Measurements from ENCODE around the gene NKAIN2.

Gene NKAIN2

DNA sequence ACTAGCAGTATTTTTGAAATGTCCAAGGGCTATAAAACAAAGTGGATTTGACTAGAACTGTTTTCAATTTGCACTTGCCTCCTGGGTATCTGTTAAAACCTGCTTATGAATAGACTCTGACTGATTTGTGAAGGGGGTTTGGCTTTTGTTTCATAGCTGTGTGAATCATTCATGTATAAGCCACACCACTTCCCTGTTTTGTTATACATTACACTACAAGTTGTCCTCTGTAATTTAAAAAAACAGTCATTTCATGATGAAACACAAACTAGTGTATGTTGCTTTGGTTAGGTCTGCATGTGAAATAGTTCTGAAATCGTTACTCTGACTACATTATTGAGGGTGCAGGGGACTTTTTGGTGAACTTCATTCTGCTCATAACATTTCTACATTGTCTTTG lies 121.7 kb downstream of the NKAIN2 start:
- DNase-seq = no peak
- no peaks in the 10 kb centered on the region for H3K9me3 Mint-ChIP-seq
- H3K27me3 Mint-ChIP-seq (ENCODE audit: low read depth, poor library complexity) = no peaks in the 10 kb centered on the region
- H3K4me3 Mint-ChIP-seq = no peak overlapping the region
- H3K36me3 Mint-ChIP-seq (ENCODE audit: low read depth) = no peaks in the 10 kb centered on the region
- H3K27ac Mint-ChIP-seq = no peak overlapping the region
- H3K4me1 Mint-ChIP-seq = no peaks in the 10 kb centered on the region
- TF ChIP-seq, protein P1, sequence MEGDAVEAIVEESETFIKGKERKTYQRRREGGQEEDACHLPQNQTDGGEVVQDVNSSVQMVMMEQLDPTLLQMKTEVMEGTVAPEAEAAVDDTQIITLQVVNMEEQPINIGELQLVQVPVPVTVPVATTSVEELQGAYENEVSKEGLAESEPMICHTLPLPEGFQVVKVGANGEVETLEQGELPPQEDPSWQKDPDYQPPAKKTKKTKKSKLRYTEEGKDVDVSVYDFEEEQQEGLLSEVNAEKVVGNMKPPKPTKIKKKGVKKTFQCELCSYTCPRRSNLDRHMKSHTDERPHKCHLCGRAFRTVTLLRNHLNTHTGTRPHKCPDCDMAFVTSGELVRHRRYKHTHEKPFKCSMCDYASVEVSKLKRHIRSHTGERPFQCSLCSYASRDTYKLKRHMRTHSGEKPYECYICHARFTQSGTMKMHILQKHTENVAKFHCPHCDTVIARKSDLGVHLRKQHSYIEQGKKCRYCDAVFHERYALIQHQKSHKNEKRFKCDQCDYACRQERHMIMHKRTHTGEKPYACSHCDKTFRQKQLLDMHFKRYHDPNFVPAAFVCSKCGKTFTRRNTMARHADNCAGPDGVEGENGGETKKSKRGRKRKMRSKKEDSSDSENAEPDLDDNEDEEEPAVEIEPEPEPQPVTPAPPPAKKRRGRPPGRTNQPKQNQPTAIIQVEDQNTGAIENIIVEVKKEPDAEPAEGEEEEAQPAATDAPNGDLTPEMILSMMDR (IDR thresholded peaks at IDR 0.05) = no peak

DNA sequence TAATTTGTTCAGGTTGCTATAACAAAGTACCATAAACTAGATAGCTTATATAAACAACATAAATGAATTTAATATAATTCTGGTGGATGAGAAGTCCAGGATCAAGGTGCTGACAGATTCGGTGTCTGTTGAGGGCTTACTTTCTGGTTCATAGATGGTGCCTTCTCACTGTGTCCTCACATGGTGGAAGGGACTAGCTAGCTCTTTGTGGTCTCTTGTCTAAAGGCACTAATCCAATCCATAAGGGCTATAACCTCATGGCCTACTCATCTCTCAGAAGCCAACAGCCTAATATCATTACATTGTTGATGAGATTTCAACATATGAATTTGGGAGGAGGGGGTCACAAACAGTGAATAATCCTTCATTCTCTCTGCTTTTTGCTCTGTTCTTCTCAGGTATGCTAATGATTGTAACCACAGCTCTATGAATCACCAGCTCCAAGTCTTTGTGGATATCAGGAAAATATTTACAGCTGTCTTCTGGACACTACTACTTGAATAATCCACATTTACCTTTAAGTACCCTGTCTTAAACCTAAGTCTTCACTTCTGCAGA lies 122.3 kb downstream of the NKAIN2 start:
- H3K36me3 Mint-ChIP-seq (ENCODE audit: low read depth) = no peaks in the 10 kb centered on the region
- no peak for DNase-seq
- H3K9me3 Mint-ChIP-seq = no peaks in the 10 kb centered on the region
- no peaks in the 10 kb centered on the region for H3K27me3 Mint-ChIP-seq (ENCODE audit: low read depth, poor library complexity)
- TF ChIP-seq, protein P1 (IDR thresholded peaks at IDR 0.05) = no peak
- H3K27ac Mint-ChIP-seq = no peak overlapping the region
- no peak overlapping the region for H3K4me3 Mint-ChIP-seq
- no peaks in the 10 kb centered on the region for H3K4me1 Mint-ChIP-seq

DNA sequence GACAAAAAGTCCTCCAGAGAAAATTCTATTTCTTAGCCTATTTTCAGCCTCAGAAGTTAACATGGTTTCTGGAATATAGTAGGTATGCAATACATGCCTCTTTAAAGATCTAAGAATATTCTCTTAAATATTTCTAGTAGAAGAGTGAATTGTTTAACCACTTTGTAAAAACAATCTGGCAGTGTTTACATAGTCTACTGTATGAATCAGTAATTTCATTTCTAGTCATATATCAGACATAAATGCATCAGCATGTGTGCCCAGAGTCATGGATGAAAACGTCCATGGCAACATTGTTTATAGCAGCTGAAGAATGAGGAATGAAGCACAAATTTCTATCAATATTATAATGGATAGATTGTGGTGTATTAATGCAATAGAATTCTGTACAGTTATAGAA lies 124.9 kb downstream of the NKAIN2 start:
- no peak for DNase-seq
- Mint-ChIP-seq H3K27me3 (ENCODE audit: low read depth, poor library complexity) (no peaks in the 10 kb centered on the region), H3K4me3 (no peak overlapping the region), H3K4me1 (no peaks in the 10 kb centered on the region), H3K27ac (no peak overlapping the region), H3K9me3 (no peaks in the 10 kb centered on the region), H3K36me3 (ENCODE audit: low read depth) (no peaks in the 10 kb centered on the region)
- TF ChIP-seq, protein P1 (IDR thresholded peaks at IDR 0.05) = no peak

DNA sequence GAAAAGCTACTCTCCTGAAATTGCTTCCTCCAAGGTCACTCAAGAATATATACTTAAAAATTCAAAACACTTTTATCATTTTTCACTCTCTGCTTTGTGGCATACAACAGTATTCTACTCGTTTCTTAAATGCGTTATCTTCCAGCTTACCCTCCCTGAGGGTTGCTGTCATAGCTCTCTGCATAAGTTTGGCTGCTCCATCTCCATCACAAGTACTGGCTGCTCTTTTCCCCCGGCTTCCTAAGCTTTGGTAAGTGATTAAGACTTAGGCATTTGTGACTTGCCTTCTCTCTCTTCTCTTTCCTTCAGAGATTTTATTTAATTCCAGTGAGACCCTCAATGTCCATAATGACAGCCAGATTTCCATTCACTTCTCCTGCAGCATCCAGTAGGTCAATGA lies 128.3 kb downstream of the NKAIN2 start:
- H3K9me3 Mint-ChIP-seq = no peaks in the 10 kb centered on the region
- TF ChIP-seq, protein P1 (IDR thresholded peaks at IDR 0.05) = no peak

DNA sequence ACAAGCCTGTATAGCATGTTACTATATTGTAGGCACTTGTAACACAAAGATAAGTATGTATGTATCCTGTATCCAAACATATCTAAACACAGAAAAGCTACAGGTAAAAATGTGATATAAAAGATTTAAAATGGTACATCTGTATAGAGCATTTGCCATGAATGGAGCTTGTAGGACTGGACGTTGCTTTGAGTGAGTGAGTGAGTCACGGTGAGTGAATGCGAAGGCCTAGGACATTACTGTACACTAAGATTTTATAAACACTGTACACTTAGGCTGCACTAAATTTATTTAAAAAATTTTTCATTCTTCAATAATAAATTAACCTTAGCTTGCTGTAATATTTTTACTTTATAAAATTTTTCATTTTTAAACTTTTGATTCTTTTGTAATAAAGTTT lies 136.9 kb downstream of the NKAIN2 start:
- no peaks in the 10 kb centered on the region for H3K9me3 Mint-ChIP-seq
- no peaks in the 10 kb centered on the region for H3K4me1 Mint-ChIP-seq
- H3K36me3 Mint-ChIP-seq (ENCODE audit: low read depth) = no peaks in the 10 kb centered on the region
- no peak overlapping the region for H3K27ac Mint-ChIP-seq
- TF ChIP-seq, protein P1 (IDR thresholded peaks at IDR 0.05) = no peak
- no peak for DNase-seq
- peaks cover 3% of the 10 kb centered on the region for H3K27me3 Mint-ChIP-seq (ENCODE audit: low read depth, poor library complexity)
- no peak overlapping the region for H3K4me3 Mint-ChIP-seq

More for the DNA sequence above, 128.3 kb downstream of the NKAIN2 start:
- no peak overlapping the region for H3K4me3 Mint-ChIP-seq
- H3K27me3 Mint-ChIP-seq (ENCODE audit: low read depth, poor library complexity) = no peaks in the 10 kb centered on the region
- no peak for DNase-seq
- no peaks in the 10 kb centered on the region for H3K4me1 Mint-ChIP-seq
- H3K36me3 Mint-ChIP-seq (ENCODE audit: low read depth) = no peaks in the 10 kb centered on the region
- no peak overlapping the region for H3K27ac Mint-ChIP-seq

DNA sequence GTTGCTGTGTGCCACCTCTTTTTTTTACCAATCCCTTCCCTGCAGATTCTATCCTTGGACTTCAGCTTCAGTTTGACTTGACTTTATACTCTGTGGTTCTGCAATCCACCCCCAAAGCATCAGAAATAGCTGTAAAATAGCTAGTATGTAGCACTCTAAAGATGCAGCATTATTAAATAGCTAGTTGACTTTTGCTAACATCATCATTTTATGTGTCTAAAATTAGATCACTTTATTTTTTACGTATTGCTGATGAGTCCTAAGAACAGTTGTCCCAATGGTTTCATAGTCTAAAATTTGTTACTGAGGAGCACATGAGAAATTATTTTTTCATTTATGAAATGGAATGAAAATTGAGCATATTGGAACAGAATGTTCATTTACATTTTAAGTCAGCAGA lies 138.2 kb downstream of the NKAIN2 start:
- no peaks in the 10 kb centered on the region for H3K36me3 Mint-ChIP-seq (ENCODE audit: low read depth)
- TF ChIP-seq, protein P1 (IDR thresholded peaks at IDR 0.05) = no peak
- H3K27me3 Mint-ChIP-seq (ENCODE audit: low read depth, poor library complexity) = peaks cover 3% of the 10 kb centered on the region
- no peaks in the 10 kb centered on the region for H3K4me1 Mint-ChIP-seq
- no peak overlapping the region for H3K4me3 Mint-ChIP-seq
- DNase-seq = no peak
- no peaks in the 10 kb centered on the region for H3K9me3 Mint-ChIP-seq
- no peak overlapping the region for H3K27ac Mint-ChIP-seq
